ENCODE data around the gene ENPP1.

ENPP1 gene

DNA sequence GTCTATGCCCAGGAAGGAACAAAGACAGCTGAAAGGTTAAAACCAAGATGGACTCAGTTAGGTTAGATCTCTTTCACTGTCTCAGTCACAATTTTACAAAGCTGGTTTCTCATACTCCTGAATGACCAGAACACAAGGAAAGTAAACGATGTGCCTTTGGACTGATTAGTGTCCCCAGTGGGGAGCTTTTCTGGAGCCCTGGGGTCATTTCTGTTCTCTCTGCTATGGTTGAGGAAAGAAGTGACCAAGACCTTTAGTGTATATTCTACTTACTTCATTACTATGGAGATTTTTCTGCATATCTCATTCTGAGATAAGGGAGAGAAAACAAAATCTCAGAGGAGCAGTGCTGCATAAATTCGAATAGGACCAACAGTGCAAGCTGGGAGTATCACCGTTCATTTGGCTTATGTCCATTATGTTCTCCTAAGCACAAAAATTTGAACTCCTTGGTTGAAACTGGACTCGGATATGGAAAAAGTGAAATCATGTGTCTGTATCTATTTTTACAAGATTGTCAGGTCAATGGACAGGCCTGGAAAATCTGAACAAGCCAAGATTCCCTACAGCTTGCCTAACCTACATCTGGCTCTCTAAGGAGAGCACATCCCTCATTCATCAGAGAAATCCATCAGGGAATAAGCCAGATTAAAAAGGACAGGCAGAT, 34.4 kb upstream of the ENPP1 start:
- no peak overlapping the region for H3K4me3 ChIP-seq (ENCODE audit: low read depth, low read length)
- TF ChIP-seq, protein P1, sequence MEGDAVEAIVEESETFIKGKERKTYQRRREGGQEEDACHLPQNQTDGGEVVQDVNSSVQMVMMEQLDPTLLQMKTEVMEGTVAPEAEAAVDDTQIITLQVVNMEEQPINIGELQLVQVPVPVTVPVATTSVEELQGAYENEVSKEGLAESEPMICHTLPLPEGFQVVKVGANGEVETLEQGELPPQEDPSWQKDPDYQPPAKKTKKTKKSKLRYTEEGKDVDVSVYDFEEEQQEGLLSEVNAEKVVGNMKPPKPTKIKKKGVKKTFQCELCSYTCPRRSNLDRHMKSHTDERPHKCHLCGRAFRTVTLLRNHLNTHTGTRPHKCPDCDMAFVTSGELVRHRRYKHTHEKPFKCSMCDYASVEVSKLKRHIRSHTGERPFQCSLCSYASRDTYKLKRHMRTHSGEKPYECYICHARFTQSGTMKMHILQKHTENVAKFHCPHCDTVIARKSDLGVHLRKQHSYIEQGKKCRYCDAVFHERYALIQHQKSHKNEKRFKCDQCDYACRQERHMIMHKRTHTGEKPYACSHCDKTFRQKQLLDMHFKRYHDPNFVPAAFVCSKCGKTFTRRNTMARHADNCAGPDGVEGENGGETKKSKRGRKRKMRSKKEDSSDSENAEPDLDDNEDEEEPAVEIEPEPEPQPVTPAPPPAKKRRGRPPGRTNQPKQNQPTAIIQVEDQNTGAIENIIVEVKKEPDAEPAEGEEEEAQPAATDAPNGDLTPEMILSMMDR (IDR thresholded peaks at IDR 0.05; ENCODE audit: borderline replicate concordance, insufficient read depth, low read depth, low read length) = no peak

DNA sequence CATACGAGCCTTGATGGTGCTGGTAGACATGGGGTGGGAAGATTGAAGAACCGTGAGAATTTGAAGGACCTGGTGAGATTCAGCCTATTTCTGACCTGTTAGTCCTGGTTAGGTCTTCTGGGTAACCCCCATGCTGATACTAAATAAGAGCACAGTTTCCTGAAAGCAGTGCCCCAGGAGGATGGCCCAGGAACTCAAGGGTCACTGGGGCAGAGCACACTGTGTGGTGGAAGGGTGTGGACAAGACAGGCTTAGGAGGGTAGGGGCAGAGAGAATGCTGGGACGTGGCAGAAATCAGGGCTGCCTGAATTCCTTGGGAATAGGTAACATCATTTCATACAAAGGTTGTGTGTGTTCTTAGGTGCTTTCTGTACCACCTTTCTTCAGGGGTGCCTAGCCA, 31.9 kb upstream of the ENPP1 start:
- H3K4me3 ChIP-seq (ENCODE audit: low read depth, low read length) = no peak overlapping the region
- TF ChIP-seq, protein P1 (IDR thresholded peaks at IDR 0.05; ENCODE audit: borderline replicate concordance, insufficient read depth, low read depth, low read length) = no peak

DNA sequence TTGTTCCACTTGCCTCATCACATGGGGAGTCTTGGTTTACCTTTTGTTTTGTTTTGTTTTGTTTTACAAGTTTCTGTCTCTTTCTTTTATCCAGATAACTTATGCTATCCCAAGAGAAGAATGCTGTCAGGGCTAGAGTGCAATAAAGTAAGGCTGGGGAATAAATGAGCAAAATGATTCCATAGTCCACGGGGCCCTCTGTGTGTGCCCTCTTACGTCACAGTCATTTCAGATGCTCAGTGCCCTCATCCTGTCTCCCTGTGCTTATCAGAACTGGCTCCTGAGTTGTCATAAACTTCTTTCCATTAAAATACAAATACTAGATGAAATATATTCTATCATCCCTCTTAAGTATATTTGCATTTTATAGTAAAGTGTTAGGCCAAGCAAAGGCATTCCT, 30.8 kb upstream of the ENPP1 start:
- H3K4me3 ChIP-seq (ENCODE audit: low read depth, low read length) = no peak overlapping the region
- TF ChIP-seq, protein P1 (IDR thresholded peaks at IDR 0.05; ENCODE audit: borderline replicate concordance, insufficient read depth, low read depth, low read length) = no peak

DNA sequence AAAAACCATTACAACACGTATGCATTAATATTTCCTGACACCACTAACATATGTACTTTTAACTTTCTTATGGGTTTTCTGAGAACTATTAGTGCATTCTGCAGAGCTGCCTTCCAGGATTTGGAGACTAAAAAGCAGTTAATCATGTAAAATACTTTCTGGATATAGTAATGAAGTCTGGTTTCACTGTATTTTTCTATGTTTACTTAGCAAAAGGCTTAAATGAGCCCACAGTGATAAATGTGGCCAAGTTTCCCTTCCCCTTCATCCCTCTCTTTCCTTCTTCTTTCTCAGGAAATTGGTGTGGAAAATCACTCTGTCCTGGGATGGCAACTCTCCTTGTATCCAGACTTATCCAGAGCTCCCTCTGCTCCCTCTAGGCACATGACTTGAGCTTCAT, 29.7 kb upstream of the ENPP1 start:
- TF ChIP-seq, protein P1 (IDR thresholded peaks at IDR 0.05; ENCODE audit: borderline replicate concordance, insufficient read depth, low read depth, low read length) = no peak
- H3K4me3 ChIP-seq (ENCODE audit: low read depth, low read length) = no peak overlapping the region

DNA sequence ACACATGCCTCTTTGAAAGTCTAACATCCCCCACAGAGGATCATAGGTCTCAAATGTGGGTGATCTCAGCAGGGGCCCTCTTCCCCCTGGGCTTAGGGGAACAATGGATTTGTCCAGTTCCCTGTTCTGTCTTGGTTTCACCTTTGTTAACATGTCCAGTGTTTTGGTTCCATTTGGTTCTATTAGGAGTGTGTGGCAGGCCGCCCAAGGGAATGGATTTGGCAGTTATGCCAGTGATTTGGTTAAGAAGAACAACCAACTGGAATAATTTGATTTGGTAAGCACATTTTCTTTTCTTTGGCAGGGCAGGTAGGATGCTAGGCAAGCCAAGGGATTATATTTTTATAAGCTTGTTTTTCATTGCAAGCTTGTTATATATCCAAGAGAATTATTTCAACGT, 28.5 kb upstream of the ENPP1 start:
- TF ChIP-seq, protein P1 (IDR thresholded peaks at IDR 0.05; ENCODE audit: borderline replicate concordance, insufficient read depth, low read depth, low read length) = no peak
- no peak overlapping the region for H3K4me3 ChIP-seq (ENCODE audit: low read depth, low read length)

DNA sequence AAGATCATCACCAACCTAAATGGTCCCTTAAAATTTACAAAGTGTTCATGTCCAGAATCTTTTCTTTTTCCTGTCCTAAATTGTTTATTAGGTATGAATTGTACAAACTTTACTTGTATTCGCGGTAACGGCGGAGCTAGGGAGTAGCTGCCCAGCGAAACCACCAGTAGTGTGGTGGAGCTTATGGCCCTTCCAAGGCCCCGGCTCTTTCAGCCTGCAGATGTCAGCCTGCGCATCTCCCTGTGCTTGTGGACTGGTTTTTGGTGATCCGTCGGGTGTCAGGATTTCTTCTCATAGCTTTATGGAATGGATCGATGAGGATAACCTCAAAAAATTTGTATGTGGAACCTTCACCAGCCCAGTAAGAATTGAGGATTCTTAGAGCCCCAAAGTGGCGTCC, 27.2 kb upstream of the ENPP1 start:
- no peak overlapping the region for H3K4me3 ChIP-seq (ENCODE audit: low read depth, low read length)
- TF ChIP-seq, protein P1 (IDR thresholded peaks at IDR 0.05; ENCODE audit: borderline replicate concordance, insufficient read depth, low read depth, low read length) = no peak

DNA sequence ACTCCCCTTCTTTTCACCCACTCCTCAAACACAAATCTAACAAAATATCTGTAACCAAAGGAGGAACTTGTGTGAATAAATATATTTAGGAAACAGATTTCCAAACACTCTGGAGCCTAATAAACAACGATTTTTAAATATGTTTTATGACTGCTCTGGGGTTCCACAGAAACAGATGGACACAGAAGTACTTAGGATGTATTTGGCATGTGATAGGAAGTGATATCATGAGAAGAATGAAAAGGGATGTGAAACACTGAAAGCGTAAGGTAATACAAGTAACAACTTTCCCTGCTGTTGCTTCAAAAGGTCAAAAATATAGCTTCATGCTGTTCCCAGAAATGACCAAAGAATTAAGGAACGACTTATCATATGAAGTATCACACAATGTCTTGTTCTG, 26.1 kb upstream of the ENPP1 start:
- H3K4me3 ChIP-seq (ENCODE audit: low read depth, low read length) = no peak overlapping the region
- TF ChIP-seq, protein P1 (IDR thresholded peaks at IDR 0.05; ENCODE audit: borderline replicate concordance, insufficient read depth, low read depth, low read length) = no peak
